GM12878 (cell line): ENCODE results near the gene RIC3. TPM values are rescaled to one million over a fixed set of nuclear protein-coding genes. Genes with fewer than 3 reads are reported as not detected.

Experiments used
- ATAC-seq: fragments of 200-7000 bp; cut with Tn5 transposase; 3 replicates; pipeline ENCODE4 v1.9.1; 2020; ENCODE audit warnings: mild to moderate bottlenecking, moderate library complexity
- BruUV-seq: library from RNA; stranded (reverse); fragments of 400-500 nt; replicated peaks from 2 replicates; lab custom pipeline; 2021; lab: Mats Ljungman, UMichigan
- CTCF ChIA-PET: fragments of 300-600 bp; sonication (Branson Sonifier 250); formaldehyde crosslinking; extraction: SDS; loops from one replicate; lab custom pipeline; 2021; ENCODE audit warnings: inconsistent platforms; lab: Yijun Ruan, JAX
- POLR2A ChIA-PET: fragments of 350-600 bp; formaldehyde crosslinking; extraction: SDS; loops from one replicate; lab custom pipeline; 2021; ENCODE audit warnings: inconsistent platforms; lab: Charles Lee
- RAD21 ChIA-PET: fragments of 300-600 bp; sonication (Branson Sonifier 250); formaldehyde crosslinking; loops from one replicate; lab custom pipeline; 2023; ENCODE audit warnings: antibody characterized with exemption; ENCODE audit not compliant: unreplicated experiment; lab: Charles Lee
- SMC1A ChIA-PET: fragments of 300-600 bp; sonication (Branson Sonifier 250); formaldehyde crosslinking; loops from one replicate; lab custom pipeline; 2023; ENCODE audit not compliant: unreplicated experiment, uncharacterized antibody; lab: Charles Lee
- DNase-seq: peaks from one replicate; pipeline ENCODE4 v3.0.0-alpha.2; 2011; ENCODE audit warnings: low read depth, low spot score
- FAIRE-seq: peaks from 3 replicates; lab custom pipeline; 2011; peaks lifted over from hg19 to GRCh38; lab: Jason Lieb, UNC
- H2AFZ ChIP-seq: 2 replicates; pipeline ENCODE4 v1.6.0; 2011; ENCODE audit warnings: low read depth, low read length, control low read depth; ENCODE audit not compliant: control insufficient read depth
- H3K27ac ChIP-seq: 2 replicates; pipeline ENCODE4 v1.5.1; 2011; ENCODE audit warnings: control low read depth; ENCODE audit not compliant: control insufficient read depth, insufficient read depth
- H3K27me3 ChIP-seq, 2 experiments: replicated peaks in 1 of 2; 2 replicates each; pipeline versions ENCODE4 v1.6.0 to v1.6.1; 2011; ENCODE audit warnings: low read length in 1 of 2; ENCODE audit not compliant: control insufficient read depth in 2 of 2, insufficient read depth in 2 of 2
- H3K36me3 ChIP-seq, 2 experiments: 2 replicates each; pipeline ENCODE4 v1.5.1; 2011; ENCODE audit warnings: low read length in 1 of 2; ENCODE audit not compliant: control insufficient read depth in 2 of 2, insufficient read depth in 2 of 2
- H3K4me1 ChIP-seq: 2 replicates; pipeline ENCODE4 v1.6.1; 2011; ENCODE audit warnings: mild to moderate bottlenecking, low read length, moderate library complexity, mixed read lengths; ENCODE audit not compliant: control insufficient read depth, insufficient read depth
- H3K4me2 ChIP-seq: 2 replicates; pipeline ENCODE4 v1.6.0; 2011; ENCODE audit warnings: control low read depth; ENCODE audit not compliant: control insufficient read depth, insufficient read depth
- H3K4me3 ChIP-seq: fragments of 200-600 bp; sonication (generic); 2 replicates; pipeline ENCODE4 v1.5.1; 2016
- H3K79me2 ChIP-seq: 2 replicates; pipeline ENCODE4 v1.6.0; 2011; ENCODE audit warnings: low read length; ENCODE audit not compliant: control insufficient read depth, insufficient read depth
- H3K9ac ChIP-seq: 2 replicates; pipeline ENCODE4 v1.8.0; 2011; ENCODE audit warnings: low read length, control low read depth, mixed read lengths; ENCODE audit not compliant: control insufficient read depth, insufficient read depth
- H3K9me3 ChIP-seq: replicated peaks from 3 replicates; pipeline ENCODE4 v1.5.1; 2011; ENCODE audit warnings: mild to moderate bottlenecking, low read length; ENCODE audit not compliant: control insufficient read depth, insufficient read depth
- H4K20me1 ChIP-seq: 2 replicates; pipeline ENCODE4 v1.6.0; 2011; ENCODE audit not compliant: control insufficient read depth, insufficient read depth
- CBX3 ChIP-seq: fragments of 200-600 bp; sonication (generic); IDR thresholded peaks from 2 replicates; pipeline ENCODE4 v1.6.1; 2016; ENCODE audit warnings: low read depth, borderline replicate concordance
- IRF4 ChIP-seq: IDR thresholded peaks from 2 replicates; pipeline ENCODE4 v1.6.1; 2011; ENCODE audit warnings: low read depth, low read length
- MTA2 ChIP-seq: fragments of 450-650 bp; IDR thresholded peaks from 2 replicates; pipeline ENCODE4 v1.6.1; 2016; ENCODE audit warnings: low read depth, mild to moderate bottlenecking, moderate library complexity
- MYC ChIP-seq: IDR thresholded peaks from 2 replicates; pipeline ENCODE4 v1.6.1; 2011; ENCODE audit warnings: mild to moderate bottlenecking, low read length, moderate library complexity, inconsistent platforms; ENCODE audit not compliant: insufficient read depth, insufficient replicate concordance, insufficient read length, severe bottlenecking
- RB1 ChIP-seq: fragments of 450-650 bp; formaldehyde crosslinking; IDR thresholded peaks from 2 replicates; pipeline ENCODE4 v1.6.1; 2017; ENCODE audit warnings: mild to moderate bottlenecking, borderline replicate concordance
- RUNX3 ChIP-seq: IDR thresholded peaks from 2 replicates; pipeline ENCODE4 v1.6.1; 2012; ENCODE audit warnings: low read length, inconsistent platforms
- SIN3A ChIP-seq: IDR thresholded peaks from 2 replicates; pipeline ENCODE4 v1.6.1; 2012; ENCODE audit warnings: low read depth, low read length, improper control_type of control experiment
- ZNF207 ChIP-seq: fragments of 450-650 bp; IDR thresholded peaks from 2 replicates; pipeline ENCODE4 v1.6.1; 2014; ENCODE audit warnings: antibody characterized with exemption, mild to moderate bottlenecking, borderline replicate concordance
- WGBS: methylation state at CpG from one replicate; pipeline ENCODE4 v1.1.6; 2016; ENCODE audit warnings: low lambda C conversion rate; ENCODE audit not compliant: insufficient replicate concordance, insufficient coverage; ENCODE audit errors: missing lambda C conversion rate; 5-methylcytosine and 5-hydroxymethylcytosine counted together
- in situ Hi-C: fragments of 300-500 bp; cut with MboI; formaldehyde crosslinking; loops from 9 replicates; pipeline ENCODE4 v1.14.3; 2018; ENCODE audit warnings: mixed read lengths
- intact Hi-C: fragments of 100-400 bp; cut with micrococcal nuclease; formaldehyde crosslinking; loops from one replicate; pipeline ENCODE4 v1.14.2; 2022; ENCODE audit not compliant: unreplicated experiment
- polyA plus RNA-seq, 11 experiments: library from polyadenylated mRNA; depleted of rRNA in 4 of 11; unstranded in 6 of 11; stranded (reverse) in 5 of 11; fragments of >200 nt; fragmentation: Nextera tagmentation in 4 of 11; fragmentation: Illumina TruSeq in 1 of 11; extraction: Ambion mirVana in 4 of 11; extraction: Trizol in 1 of 11; gene quantifications; 1 replicate in 1 of 11; 2 replicates in 10 of 11; pipeline versions ENCODE4 v1.2.1 to v1.2.3, GENCODE V29; 2011 to 2016; ENCODE audit warnings: inconsistent platforms in 2 of 11, missing spikeins in 2 of 11, low read depth in 1 of 11
- total RNA-seq, 4 experiments: library from RNA; depleted of rRNA in 3 of 4; stranded (reverse); fragments of >200 nt in 3 of 4; fragmentation: Illumina TruSeq in 1 of 4; extraction: Trizol in 1 of 4; gene quantifications; 2 replicates each; pipeline versions ENCODE4 v1.2.1 to v1.2.3, GENCODE V29; 2013 to 2021
- TF ChIP-seq, protein P1 (sequence below), 3 experiments: IDR thresholded peaks in 2 of 3; conservative IDR thresholded peaks in 1 of 3; 2 replicates each; pipeline ENCODE4 v1.5.1; 2011; ENCODE audit warnings: low read depth in 3 of 3, low read length in 3 of 3, mild to moderate bottlenecking in 3 of 3, control low read depth in 2 of 3, moderate library complexity in 2 of 3, inconsistent platforms in 1 of 3, mixed read lengths in 1 of 3; ENCODE audit not compliant: control insufficient read depth in 2 of 3, insufficient read depth in 1 of 3; ENCODE audit errors: extremely low read depth in 1 of 3
- TF ChIP-seq, protein P2 (sequence below): fragments of 450-650 bp; formaldehyde crosslinking; IDR thresholded peaks from 2 replicates; pipeline ENCODE4 v1.4.0; 2022; ENCODE audit warnings: mild to moderate bottlenecking, moderate library complexity
- TF ChIP-seq, protein P3 (sequence below): fragments of 450-650 bp; IDR thresholded peaks from 2 replicates; pipeline ENCODE4 v1.6.1; 2017; ENCODE audit warnings: low read depth, mild to moderate bottlenecking, moderate library complexity
- TF ChIP-seq, protein P4 (sequence below): fragments of 450-650 bp; formaldehyde crosslinking; IDR thresholded peaks from 2 replicates; pipeline ENCODE4 v1.4.0; 2020; ENCODE audit warnings: mild to moderate bottlenecking, moderate library complexity

Gene RIC3
- total and polyA plus RNA-seq, 10 of the 15 experiments (the other 5 are each of a cell fraction or from before 2014, with no cell fraction given): 0.90 to 8.9 (median 2.2) TPM

DNA sequence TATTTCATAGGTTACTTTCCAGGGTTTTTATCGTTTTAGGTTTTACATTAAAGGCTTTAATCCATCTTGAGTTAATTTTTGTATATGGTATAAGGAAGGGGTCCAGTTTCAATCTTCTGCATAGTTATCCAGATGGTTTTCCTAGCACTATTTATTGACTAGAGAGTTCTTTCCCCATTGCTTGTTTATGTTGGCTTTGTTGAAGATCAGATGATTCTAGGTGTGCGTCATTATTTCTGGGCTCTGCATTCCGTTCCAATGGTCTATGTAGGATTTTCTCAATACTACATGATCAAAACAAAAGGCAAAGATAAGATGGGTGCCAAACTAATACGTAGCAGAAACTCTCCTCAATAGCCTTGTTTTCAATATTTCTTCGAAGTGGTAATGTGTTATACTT, 14.3 kb upstream of the RIC3 start:
- Histone ChIP-seq H3K4me2 (no peak overlapping the region), H2AFZ (no peak overlapping the region), H3K9ac (no peak overlapping the region), H3K27ac (no peak overlapping the region), H3K27me3 (peaks cover 0 to 3% of the 10 kb centered on the region in 2 experiments; a peak in 1 of 4 replicates), H3K79me2 (no peaks in the 10 kb centered on the region), H3K36me3 (no peaks in the 10 kb centered on the region), H3K4me3 (no peak overlapping the region), H3K9me3 (no peaks in the 10 kb centered on the region), H3K4me1 (no peaks in the 10 kb centered on the region), H4K20me1 (no peaks in the 10 kb centered on the region)
- POLR2A ChIA-PET: no interaction called here
- CTCF ChIA-PET: interaction anchor here (1.5 kb wide), 1 partner anchor 10 kb away, joined by 5 read pairs; no protein-coding TSS in a partner anchor
- FAIRE-seq (no peak), DNase-seq (no peak), ATAC-seq (no peak)
- intact Hi-C loops (no loop called here), in situ Hi-C loops (no loop called here)
- 19% methylated on average over 5 of the region's 5 CpGs for WGBS
- SMC1A ChIA-PET: no interaction called here
- BruUV-seq: no TSS peak
- RAD21 ChIA-PET: no interaction called here
- TF ChIP-seq ZNF207 (no peak), CBX3 (no peak), IRF4 (no peak), MTA2 (no peak), MYC (no peak), RB1 (no peak), RUNX3 (no peak), SIN3A (no peak)
- TF ChIP-seq, protein P1, sequence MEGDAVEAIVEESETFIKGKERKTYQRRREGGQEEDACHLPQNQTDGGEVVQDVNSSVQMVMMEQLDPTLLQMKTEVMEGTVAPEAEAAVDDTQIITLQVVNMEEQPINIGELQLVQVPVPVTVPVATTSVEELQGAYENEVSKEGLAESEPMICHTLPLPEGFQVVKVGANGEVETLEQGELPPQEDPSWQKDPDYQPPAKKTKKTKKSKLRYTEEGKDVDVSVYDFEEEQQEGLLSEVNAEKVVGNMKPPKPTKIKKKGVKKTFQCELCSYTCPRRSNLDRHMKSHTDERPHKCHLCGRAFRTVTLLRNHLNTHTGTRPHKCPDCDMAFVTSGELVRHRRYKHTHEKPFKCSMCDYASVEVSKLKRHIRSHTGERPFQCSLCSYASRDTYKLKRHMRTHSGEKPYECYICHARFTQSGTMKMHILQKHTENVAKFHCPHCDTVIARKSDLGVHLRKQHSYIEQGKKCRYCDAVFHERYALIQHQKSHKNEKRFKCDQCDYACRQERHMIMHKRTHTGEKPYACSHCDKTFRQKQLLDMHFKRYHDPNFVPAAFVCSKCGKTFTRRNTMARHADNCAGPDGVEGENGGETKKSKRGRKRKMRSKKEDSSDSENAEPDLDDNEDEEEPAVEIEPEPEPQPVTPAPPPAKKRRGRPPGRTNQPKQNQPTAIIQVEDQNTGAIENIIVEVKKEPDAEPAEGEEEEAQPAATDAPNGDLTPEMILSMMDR (IDR thresholded peaks at IDR 0.05 in 2 of 3, conservative IDR thresholded peaks at IDR 0.05 in 1 of 3; ENCODE audit: control insufficient read depth in 2 of 3, extremely low read depth in 1 of 3, insufficient read depth in 1 of 3, low read depth in 3 of 3, low read length in 3 of 3): no peak
- TF ChIP-seq, protein P2, sequence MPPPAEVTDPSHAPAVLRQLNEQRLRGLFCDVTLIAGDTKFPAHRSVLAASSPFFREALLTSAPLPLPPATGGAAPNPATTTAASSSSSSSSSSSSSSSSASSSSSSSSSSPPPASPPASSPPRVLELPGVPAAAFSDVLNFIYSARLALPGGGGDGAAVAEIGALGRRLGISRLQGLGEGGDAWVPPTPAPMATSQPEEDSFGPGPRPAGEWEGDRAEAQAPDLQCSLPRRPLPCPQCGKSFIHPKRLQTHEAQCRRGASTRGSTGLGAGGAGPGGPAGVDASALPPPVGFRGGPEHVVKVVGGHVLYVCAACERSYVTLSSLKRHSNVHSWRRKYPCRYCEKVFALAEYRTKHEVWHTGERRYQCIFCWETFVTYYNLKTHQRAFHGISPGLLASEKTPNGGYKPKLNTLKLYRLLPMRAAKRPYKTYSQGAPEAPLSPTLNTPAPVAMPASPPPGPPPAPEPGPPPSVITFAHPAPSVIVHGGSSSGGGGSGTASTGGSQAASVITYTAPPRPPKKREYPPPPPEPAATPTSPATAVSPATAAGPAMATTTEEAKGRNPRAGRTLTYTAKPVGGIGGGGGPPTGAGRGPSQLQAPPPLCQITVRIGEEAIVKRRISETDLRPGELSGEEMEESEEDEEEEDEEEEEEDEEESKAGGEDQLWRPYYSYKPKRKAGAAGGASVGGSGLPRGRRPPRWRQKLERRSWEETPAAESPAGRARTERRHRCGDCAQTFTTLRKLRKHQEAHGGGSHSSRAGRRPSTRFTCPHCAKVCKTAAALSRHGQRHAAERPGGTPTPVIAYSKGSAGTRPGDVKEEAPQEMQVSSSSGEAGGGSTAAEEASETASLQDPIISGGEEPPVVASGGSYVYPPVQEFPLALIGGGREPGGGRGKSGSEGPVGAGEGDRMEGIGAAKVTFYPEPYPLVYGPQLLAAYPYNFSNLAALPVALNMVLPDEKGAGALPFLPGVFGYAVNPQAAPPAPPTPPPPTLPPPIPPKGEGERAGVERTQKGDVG (CRISPR knock-in tag): no peak
- TF ChIP-seq, protein P3, sequence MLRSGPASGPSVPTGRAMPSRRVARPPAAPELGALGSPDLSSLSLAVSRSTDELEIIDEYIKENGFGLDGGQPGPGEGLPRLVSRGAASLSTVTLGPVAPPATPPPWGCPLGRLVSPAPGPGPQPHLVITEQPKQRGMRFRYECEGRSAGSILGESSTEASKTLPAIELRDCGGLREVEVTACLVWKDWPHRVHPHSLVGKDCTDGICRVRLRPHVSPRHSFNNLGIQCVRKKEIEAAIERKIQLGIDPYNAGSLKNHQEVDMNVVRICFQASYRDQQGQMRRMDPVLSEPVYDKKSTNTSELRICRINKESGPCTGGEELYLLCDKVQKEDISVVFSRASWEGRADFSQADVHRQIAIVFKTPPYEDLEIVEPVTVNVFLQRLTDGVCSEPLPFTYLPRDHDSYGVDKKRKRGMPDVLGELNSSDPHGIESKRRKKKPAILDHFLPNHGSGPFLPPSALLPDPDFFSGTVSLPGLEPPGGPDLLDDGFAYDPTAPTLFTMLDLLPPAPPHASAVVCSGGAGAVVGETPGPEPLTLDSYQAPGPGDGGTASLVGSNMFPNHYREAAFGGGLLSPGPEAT: no peak
- TF ChIP-seq, protein P4, sequence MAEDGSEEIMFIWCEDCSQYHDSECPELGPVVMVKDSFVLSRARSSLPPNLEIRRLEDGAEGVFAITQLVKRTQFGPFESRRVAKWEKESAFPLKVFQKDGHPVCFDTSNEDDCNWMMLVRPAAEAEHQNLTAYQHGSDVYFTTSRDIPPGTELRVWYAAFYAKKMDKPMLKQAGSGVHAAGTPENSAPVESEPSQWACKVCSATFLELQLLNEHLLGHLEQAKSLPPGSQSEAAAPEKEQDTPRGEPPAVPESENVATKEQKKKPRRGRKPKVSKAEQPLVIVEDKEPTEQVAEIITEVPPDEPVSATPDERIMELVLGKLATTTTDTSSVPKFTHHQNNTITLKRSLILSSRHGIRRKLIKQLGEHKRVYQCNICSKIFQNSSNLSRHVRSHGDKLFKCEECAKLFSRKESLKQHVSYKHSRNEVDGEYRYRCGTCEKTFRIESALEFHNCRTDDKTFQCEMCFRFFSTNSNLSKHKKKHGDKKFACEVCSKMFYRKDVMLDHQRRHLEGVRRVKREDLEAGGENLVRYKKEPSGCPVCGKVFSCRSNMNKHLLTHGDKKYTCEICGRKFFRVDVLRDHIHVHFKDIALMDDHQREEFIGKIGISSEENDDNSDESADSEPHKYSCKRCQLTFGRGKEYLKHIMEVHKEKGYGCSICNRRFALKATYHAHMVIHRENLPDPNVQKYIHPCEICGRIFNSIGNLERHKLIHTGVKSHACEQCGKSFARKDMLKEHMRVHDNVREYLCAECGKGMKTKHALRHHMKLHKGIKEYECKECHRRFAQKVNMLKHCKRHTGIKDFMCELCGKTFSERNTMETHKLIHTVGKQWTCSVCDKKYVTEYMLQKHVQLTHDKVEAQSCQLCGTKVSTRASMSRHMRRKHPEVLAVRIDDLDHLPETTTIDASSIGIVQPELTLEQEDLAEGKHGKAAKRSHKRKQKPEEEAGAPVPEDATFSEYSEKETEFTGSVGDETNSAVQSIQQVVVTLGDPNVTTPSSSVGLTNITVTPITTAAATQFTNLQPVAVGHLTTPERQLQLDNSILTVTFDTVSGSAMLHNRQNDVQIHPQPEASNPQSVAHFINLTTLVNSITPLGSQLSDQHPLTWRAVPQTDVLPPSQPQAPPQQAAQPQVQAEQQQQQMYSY (CRISPR knock-in tag): no peak
